GM23338 (cell line): ENCODE results near the gene RAB5B. TPM values are rescaled to one million over a fixed set of nuclear protein-coding genes. Genes with fewer than 3 reads are reported as not detected.

Experiments
- ATAC-seq: fragments of 200-7000 bp; cut with Tn5 transposase; 3 replicates; pipeline ENCODE4 v1.9.1; 2020
- DNase-seq: peaks from one replicate; pipeline ENCODE4 v3.0.0-alpha.2; 2015; ENCODE audit warnings: low spot score
- H2AFZ ChIP-seq: fragments of 200-600 bp; sonication (generic); 2 replicates; pipeline ENCODE4 v1.8.0; 2016; ENCODE audit warnings: antibody characterized with exemption, mild to moderate bottlenecking, moderate library complexity
- H3F3A ChIP-seq: fragments of 200-600 bp; sonication (generic); replicated peaks from 2 replicates; pipeline ENCODE4 v1.8.0; 2017; ENCODE audit warnings: antibody characterized with exemption, mixed run types, low read depth
- H3K27ac ChIP-seq: fragments of 200-600 bp; sonication (generic); 2 replicates; pipeline ENCODE4 v1.6.1; 2016; ENCODE audit warnings: low read depth
- H3K27me3 ChIP-seq: fragments of 200-600 bp; sonication (generic); 2 replicates; pipeline ENCODE4 v1.8.0; 2016; ENCODE audit warnings: mild to moderate bottlenecking, mixed run types, moderate library complexity; ENCODE audit not compliant: insufficient read depth
- H3K36me3 ChIP-seq: fragments of 200-600 bp; sonication (generic); 2 replicates; pipeline ENCODE4 v1.8.0; 2016; ENCODE audit warnings: mild to moderate bottlenecking; ENCODE audit not compliant: insufficient read depth
- H3K4me1 ChIP-seq: fragments of 200-600 bp; sonication (generic); 2 replicates; pipeline ENCODE4 v1.8.0; 2016; ENCODE audit warnings: mild to moderate bottlenecking, moderate library complexity; ENCODE audit not compliant: insufficient read depth
- H3K4me2 ChIP-seq: fragments of 200-600 bp; sonication (generic); 2 replicates; pipeline ENCODE4 v1.7.1; 2017; ENCODE audit warnings: mixed run types
- H3K4me3 ChIP-seq: fragments of 200-600 bp; sonication (generic); 2 replicates; pipeline ENCODE4 v1.6.1; 2016; ENCODE audit warnings: mixed run types
- H3K79me2 ChIP-seq: fragments of 200-600 bp; sonication (generic); replicated peaks from 2 replicates; pipeline ENCODE4 v1.8.0; 2017; ENCODE audit warnings: mild to moderate bottlenecking; ENCODE audit not compliant: insufficient read depth
- H3K9me2 ChIP-seq: fragments of 200-600 bp; sonication (generic); 2 replicates; pipeline ENCODE4 v1.8.0; 2017; ENCODE audit not compliant: insufficient read depth
- H4K20me1 ChIP-seq: fragments of 200-600 bp; sonication (generic); replicated peaks from 2 replicates; pipeline ENCODE4 v1.8.0; 2017; ENCODE audit warnings: mild to moderate bottlenecking; ENCODE audit not compliant: insufficient read depth
- H3K27ac Mint-ChIP-seq: 2 replicates; pipeline ENCODE4 v1.8.0; 2020; ENCODE audit warnings: inconsistent platforms, mild to moderate bottlenecking, moderate library complexity, mixed read lengths
- H3K27me3 Mint-ChIP-seq: 3 replicates; pipeline ENCODE4 v1.8.0; 2022; ENCODE audit warnings: low read depth, mild to moderate bottlenecking, moderate library complexity, mixed read lengths, inconsistent platforms; ENCODE audit not compliant: insufficient read depth, poor library complexity
- H3K36me3 Mint-ChIP-seq: 3 replicates; pipeline ENCODE4 v1.8.0; 2021; ENCODE audit warnings: low read depth, mild to moderate bottlenecking, inconsistent platforms, moderate library complexity, mixed read lengths
- H3K4me1 Mint-ChIP-seq: 3 replicates; pipeline ENCODE4 v1.8.0; 2020; ENCODE audit warnings: mild to moderate bottlenecking, inconsistent platforms, mixed read lengths
- H3K4me3 Mint-ChIP-seq: 3 replicates; pipeline ENCODE4 v1.8.0; 2021; ENCODE audit warnings: moderate library complexity, mild to moderate bottlenecking, inconsistent platforms, mixed read lengths
- H3K9me3 Mint-ChIP-seq: 3 replicates; pipeline ENCODE4 v1.8.0; 2020; ENCODE audit warnings: moderate library complexity, mild to moderate bottlenecking, inconsistent platforms, mixed read lengths
- CREB1 ChIP-seq: fragments of 250-450 bp; sonication (Bioruptor Pico); IDR thresholded peaks from 2 replicates; pipeline ENCODE4 v1.5.0; 2020; ENCODE audit warnings: low read depth, mild to moderate bottlenecking, moderate library complexity
- ETS1 ChIP-seq: IDR thresholded peaks from 2 replicates; pipeline ENCODE4 v1.6.1; 2016; ENCODE audit warnings: antibody characterized with exemption
- EZH2 ChIP-seq: fragments of 200-600 bp; sonication (generic); IDR thresholded peaks from one replicate; pipeline ENCODE4 v1.8.0; 2017; ENCODE audit warnings: antibody characterized with exemption, mild to moderate bottlenecking, low read depth; ENCODE audit not compliant: unreplicated experiment
- EZH2phosphoT487 ChIP-seq: fragments of 200-600 bp; sonication (generic); IDR thresholded peaks from one replicate; pipeline ENCODE4 v1.8.1; 2018; ENCODE audit warnings: antibody characterized with exemption; ENCODE audit not compliant: unreplicated experiment
- JUNB ChIP-seq: IDR thresholded peaks from one replicate; pipeline ENCODE4 v1.6.1; 2016; ENCODE audit warnings: antibody characterized with exemption; ENCODE audit not compliant: unreplicated experiment
- REST ChIP-seq: IDR thresholded peaks from one replicate; pipeline ENCODE4 v1.6.1; 2018; ENCODE audit warnings: antibody characterized with exemption; ENCODE audit not compliant: unreplicated experiment
- STAT1 ChIP-seq: IDR thresholded peaks from one replicate; pipeline ENCODE4 v1.6.1; 2016; ENCODE audit warnings: antibody characterized with exemption; ENCODE audit not compliant: unreplicated experiment
- ZNF462 ChIP-seq: fragments of 250-450 bp; sonication (Bioruptor Pico); IDR thresholded peaks from 2 replicates; pipeline ENCODE4 v1.5.0; 2020; ENCODE audit warnings: mild to moderate bottlenecking, moderate library complexity
- polyA plus RNA-seq: library from polyadenylated mRNA; unstranded; fragments of >200 nt; fragmentation: Nextera tagmentation; extraction: Ambion mirVana; gene quantifications from 2 replicates; pipeline ENCODE4 v1.2.1, GENCODE V29; 2016
- total RNA-seq: library from RNA; depleted of rRNA; stranded (reverse); fragments of >200 nt; shearing (Covaris generic); gene quantifications from 2 replicates; pipeline ENCODE4 v1.2.3, GENCODE V29; 2014

RAB5B gene
- total and polyA plus RNA-seq, 2 experiments from 2014 or later: 19.7 to 46.5 TPM

GRCh38 chr12:55925371-55925770 lies 48.5 kb upstream of the RAB5B start:
- ATAC-seq (no peak), DNase-seq (no peak)
- Histone ChIP-seq H3K79me2 (peaks cover 64% of the 10 kb centered on the region), H3K36me3 (peaks cover 4% of the 10 kb centered on the region; the same call in 1 of the 2 replicates), H3K4me2 (peak overlapping the region; percentile 85), H2AFZ (no peak overlapping the region), H3K4me1 (peaks cover 29% of the 10 kb centered on the region), H3K27ac (0 out of 2 replicates have a peak overlapping the region, but pooled peaks have one; percentile 18), H4K20me1 (peaks cover 3% of the 10 kb centered on the region), H3F3A (peaks cover 18% of the 10 kb centered on the region), H3K9me2 (no peaks in the 10 kb centered on the region), H3K4me3 (peak overlapping the region; percentile 99), H3K27me3 (no peaks in the 10 kb centered on the region)
- peak overlapping the region; percentile 64 for H3K27ac Mint-ChIP-seq
- H3K27me3 Mint-ChIP-seq: peaks cover 8% of the 10 kb centered on the region
- peaks cover 35% of the 10 kb centered on the region for H3K36me3 Mint-ChIP-seq
- peaks cover 25% of the 10 kb centered on the region for H3K4me1 Mint-ChIP-seq
- H3K9me3 Mint-ChIP-seq: no peaks in the 10 kb centered on the region; the same call in 2 of the 3 replicates
- H3K4me3 Mint-ChIP-seq: peak overlapping the region; percentile 98
- TF ChIP-seq JUNB (no peak), REST (no peak), EZH2phosphoT487 (no peak), EZH2 (no peak), ETS1 (no peak), STAT1 (no peak), CREB1 (CRISPR knock-in tag) (no peak)

GRCh38 chr12:55925870-55926737 lies 47.8 kb upstream of the RAB5B start:
- H3K27me3 ChIP-seq: peaks cover 1% of the 10 kb centered on the region; the same call in 1 of the 2 replicates
- H3K4me3 Mint-ChIP-seq: peak overlapping the region; percentile 98
- peaks cover 56% of the 10 kb centered on the region for H3K79me2 ChIP-seq
- ATAC-seq (no peak), DNase-seq (no peak)
- no peak overlapping the region for H2AFZ ChIP-seq
- H4K20me1 ChIP-seq: no peaks in the 10 kb centered on the region; the same call in none of the 2 replicates
- H3K36me3 ChIP-seq: peaks cover 4% of the 10 kb centered on the region; the same call in 1 of the 2 replicates
- no peaks in the 10 kb centered on the region; the same call in 2 of the 3 replicates for H3K9me3 Mint-ChIP-seq
- H3F3A ChIP-seq: peaks cover 18% of the 10 kb centered on the region
- peak overlapping the region; percentile 96 for H3K27ac ChIP-seq
- H3K9me2 ChIP-seq: no peaks in the 10 kb centered on the region
- peaks cover 32% of the 10 kb centered on the region for H3K4me1 Mint-ChIP-seq
- peaks cover 36% of the 10 kb centered on the region for H3K4me1 ChIP-seq
- peak overlapping the region; percentile 96 for H3K27ac Mint-ChIP-seq
- peaks cover 35% of the 10 kb centered on the region for H3K36me3 Mint-ChIP-seq
- peak overlapping the region; percentile 99 for H3K4me3 ChIP-seq
- peaks cover 8% of the 10 kb centered on the region for H3K27me3 Mint-ChIP-seq
- H3K4me2 ChIP-seq: peak overlapping the region; percentile 85
- TF ChIP-seq STAT1 (no peak), CREB1 (CRISPR knock-in tag) (no peak), JUNB (no peak), ZNF462 (no peak)
